Measurements from ENCODE around the gene CXCL13.

DNA sequence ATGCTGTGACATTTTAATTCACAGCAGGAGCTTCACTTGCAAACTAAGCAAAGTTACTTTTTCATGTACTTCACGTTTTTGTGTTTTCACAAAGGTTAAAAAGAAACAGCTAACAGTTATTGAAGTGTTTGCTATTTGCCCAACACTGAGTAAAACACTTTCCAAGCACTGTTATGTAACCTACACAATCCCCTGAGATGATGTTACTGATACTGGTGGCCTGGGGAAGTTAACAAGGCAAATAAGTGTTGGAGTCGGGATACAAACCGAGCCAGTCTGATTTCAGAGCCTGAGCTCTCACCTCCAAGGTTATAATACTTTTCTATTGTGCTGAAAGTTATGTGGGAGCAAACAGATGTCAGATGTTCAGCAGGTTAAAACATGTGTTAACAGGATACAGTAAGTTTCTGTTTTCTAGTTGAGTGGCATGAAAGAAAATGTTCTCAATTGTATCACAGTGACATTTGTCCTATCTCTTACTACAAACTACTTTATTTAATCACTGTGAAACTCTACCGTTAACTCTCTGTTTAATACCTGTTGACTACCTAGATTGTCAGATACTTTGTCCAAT lies 3.9 kb upstream of the CXCL13 start:
- TF ChIP-seq, protein P1, sequence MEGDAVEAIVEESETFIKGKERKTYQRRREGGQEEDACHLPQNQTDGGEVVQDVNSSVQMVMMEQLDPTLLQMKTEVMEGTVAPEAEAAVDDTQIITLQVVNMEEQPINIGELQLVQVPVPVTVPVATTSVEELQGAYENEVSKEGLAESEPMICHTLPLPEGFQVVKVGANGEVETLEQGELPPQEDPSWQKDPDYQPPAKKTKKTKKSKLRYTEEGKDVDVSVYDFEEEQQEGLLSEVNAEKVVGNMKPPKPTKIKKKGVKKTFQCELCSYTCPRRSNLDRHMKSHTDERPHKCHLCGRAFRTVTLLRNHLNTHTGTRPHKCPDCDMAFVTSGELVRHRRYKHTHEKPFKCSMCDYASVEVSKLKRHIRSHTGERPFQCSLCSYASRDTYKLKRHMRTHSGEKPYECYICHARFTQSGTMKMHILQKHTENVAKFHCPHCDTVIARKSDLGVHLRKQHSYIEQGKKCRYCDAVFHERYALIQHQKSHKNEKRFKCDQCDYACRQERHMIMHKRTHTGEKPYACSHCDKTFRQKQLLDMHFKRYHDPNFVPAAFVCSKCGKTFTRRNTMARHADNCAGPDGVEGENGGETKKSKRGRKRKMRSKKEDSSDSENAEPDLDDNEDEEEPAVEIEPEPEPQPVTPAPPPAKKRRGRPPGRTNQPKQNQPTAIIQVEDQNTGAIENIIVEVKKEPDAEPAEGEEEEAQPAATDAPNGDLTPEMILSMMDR (conservative IDR thresholded peaks at IDR 0.05): no peak
- TF ChIP-seq EZH2 (IDR thresholded peaks at IDR 0.05; ENCODE audit: low read depth): no peak

All from PC-9 (cell line).